Diencephalon (tissue), 1 donor: ENCODE data around the gene SAA1. TPM values are rescaled to one million over a fixed set of nuclear protein-coding genes. Genes with fewer than 3 reads are reported as not detected.

Experiments
- small RNA-seq: library from RNA; depleted of rRNA; stranded (forward); fragments of <200 nt; gene quantifications from one replicate; pipeline ENCODE3, GENCODE V24; 2014
- total RNA-seq: library from RNA; depleted of rRNA; stranded (reverse); fragments of >200 nt; gene quantifications from one replicate; pipeline ENCODE4 v1.2.3, GENCODE V29; 2014

Gene SAA1
- total RNA-seq = not detected

DNA sequence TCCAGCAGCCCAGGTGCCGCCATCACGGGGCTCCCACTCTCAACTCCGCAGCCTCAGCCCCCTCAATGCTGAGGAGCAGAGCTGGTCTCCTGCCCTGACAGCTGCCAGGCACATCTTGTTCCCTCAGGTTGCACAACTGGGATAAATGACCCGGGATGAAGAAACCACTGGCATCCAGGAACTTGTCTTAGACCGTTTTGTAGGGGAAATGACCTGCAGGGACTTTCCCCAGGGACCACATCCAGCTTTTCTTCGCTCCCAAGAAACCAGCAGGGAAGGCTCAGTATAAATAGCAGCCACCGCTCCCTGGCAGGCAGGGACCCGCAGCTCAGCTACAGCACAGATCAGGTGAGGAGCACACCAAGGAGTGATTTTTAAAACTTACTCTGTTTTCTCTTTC, at the start of gene SAA1:
Gene SAA1, plus strand, starts transcription at position 316 of the 400 bp plus-strand sequence. CDS start 624 bp downstream, outside the sequence.

GRCh38 chr11:18236664-18237356, 29.3 kb upstream of the SAA1 start, which contains the start of gene SAA4:
Gene SAA4 (minus strand): TSS chr11:18236802. CDS start chr11:18235926, 876 bp downstream.

GRCh38 chr11:18248561-18248960, 17.5 kb upstream of the SAA1 start, which contains the start of gene SAA2:
Gene SAA2 (minus strand): TSS chr11:18248668. CDS start chr11:18248011, 657 bp downstream.

Small RNAs within 50 kb of the gene (small RNA-seq; reads per million reads assigned to genes)
- not detected for gene RNA5SP333
- not detected for gene RNA5SP334

Other genes starting within 250 kb of the SAA1 start
- 0.69 TPM for gene TPH1, start 220.0 kb upstream of the SAA1 start, total RNA-seq
- gene SAAL1, start 160.2 kb upstream of the SAA1 start, total RNA-seq = 26.5 TPM
- not detected for gene MRGPRX3, start 133.7 kb upstream of the SAA1 start, total RNA-seq
- gene MRGPRX4, start 93.4 kb upstream of the SAA1 start, total RNA-seq = not detected
- gene SAA4, start 29.5 kb upstream of the SAA1 start, total RNA-seq = not detected
- gene SAA2, start 17.6 kb upstream of the SAA1 start, total RNA-seq = not detected
- gene HPS5, start 55.9 kb downstream of the SAA1 start, total RNA-seq = 117 TPM
- gene GTF2H1, start 56.3 kb downstream of the SAA1 start, total RNA-seq = 63.4 TPM
- gene LDHA, start 128.3 kb downstream of the SAA1 start, total RNA-seq = 196 TPM
- gene LDHC, start 146.1 kb downstream of the SAA1 start, total RNA-seq = not detected
- gene LDHAL6A, start 189.6 kb downstream of the SAA1 start, total RNA-seq = 0.46 TPM